WTC11 (cell line): ENCODE measurements around the gene EIF3I. TPM values are rescaled to one million over a fixed set of nuclear protein-coding genes. Genes with fewer than 3 reads are reported as not detected.

Experiments
- ATAC-seq: fragments of 200-7000 bp; cut with Tn5 transposase; 2 replicates; pipeline ENCODE4 v1.10.0; 2021; ENCODE audit warnings: mild to moderate bottlenecking, moderate library complexity
- CTCF ChIA-PET: fragments of 300-600 bp; sonication (Branson Sonifier 250); formaldehyde crosslinking; loops from one replicate; lab custom pipeline; 2021; ENCODE audit warnings: antibody characterized with exemption; lab: Charles Lee
- POLR2A ChIA-PET: fragments of 350-600 bp; sonication (Branson Sonifier 250); formaldehyde crosslinking; loops from one replicate; lab custom pipeline; 2021; ENCODE audit warnings: antibody characterized with exemption; lab: Charles Lee
- DNase-seq: peaks from one replicate; pipeline ENCODE4 v3.0.0; 2021; ENCODE audit warnings: low spot score
- H3K27ac Mint-ChIP-seq: 2 replicates; pipeline ENCODE4 v1.8.0; 2021; ENCODE audit warnings: mixed read lengths
- H3K27me3 Mint-ChIP-seq: 2 replicates; pipeline ENCODE4 v1.8.0; 2021; ENCODE audit warnings: low read depth, mild to moderate bottlenecking, moderate library complexity, mixed read lengths
- H3K36me3 Mint-ChIP-seq: 2 replicates; pipeline ENCODE4 v1.8.0; 2021; ENCODE audit warnings: mixed read lengths
- H3K4me1 Mint-ChIP-seq: 2 replicates; pipeline ENCODE4 v1.8.0; 2022; ENCODE audit warnings: mixed read lengths
- H3K4me3 Mint-ChIP-seq: 2 replicates; pipeline ENCODE4 v1.8.0; 2021; ENCODE audit warnings: mild to moderate bottlenecking, moderate library complexity, mixed read lengths
- H3K9me3 Mint-ChIP-seq: 2 replicates; pipeline ENCODE4 v1.8.0; 2021; ENCODE audit warnings: mixed read lengths
- ARID4B ChIP-seq: sonication (generic); formaldehyde crosslinking; IDR thresholded peaks from 2 replicates; pipeline ENCODE4 v1.8.0; 2023; ENCODE audit warnings: missing genetic modification reagents, mild to moderate bottlenecking, borderline replicate concordance
- E2F1 ChIP-seq: sonication (generic); formaldehyde crosslinking; IDR thresholded peaks from 2 replicates; pipeline ENCODE4 v1.8.0; 2022; ENCODE audit warnings: mild to moderate bottlenecking, missing genetic modification reagents
- E2F5 ChIP-seq: sonication (generic); formaldehyde crosslinking; IDR thresholded peaks from 2 replicates; pipeline ENCODE4 v1.8.1; 2022; ENCODE audit warnings: mild to moderate bottlenecking, moderate library complexity, missing genetic modification reagents
- ETV6 ChIP-seq: sonication (generic); formaldehyde crosslinking; IDR thresholded peaks from 2 replicates; pipeline ENCODE4 v1.8.1; 2022; ENCODE audit warnings: mild to moderate bottlenecking, missing genetic modification reagents
- FOXP1 ChIP-seq: sonication (generic); formaldehyde crosslinking; IDR thresholded peaks from 2 replicates; pipeline ENCODE4 v1.8.0; 2022; ENCODE audit warnings: missing genetic modification reagents, mild to moderate bottlenecking, moderate library complexity, borderline replicate concordance
- GABPB1 ChIP-seq: sonication (generic); formaldehyde crosslinking; IDR thresholded peaks from 2 replicates; pipeline ENCODE4 v1.8.1; 2023; ENCODE audit warnings: mild to moderate bottlenecking, missing genetic modification reagents
- GTF2I ChIP-seq: fragments of 250-450 bp; sonication (Bioruptor Pico); conservative IDR thresholded peaks from 2 replicates; pipeline ENCODE4 v1.4.0; 2021; ENCODE audit warnings: mild to moderate bottlenecking
- MAX ChIP-seq: sonication (generic); formaldehyde crosslinking; IDR thresholded peaks from 2 replicates; pipeline ENCODE4 v1.8.0; 2022; ENCODE audit warnings: mild to moderate bottlenecking, missing genetic modification reagents
- NR2C2 ChIP-seq: sonication (generic); formaldehyde crosslinking; IDR thresholded peaks from 2 replicates; pipeline ENCODE4 v1.8.0; 2022; ENCODE audit warnings: mild to moderate bottlenecking, missing genetic modification reagents
- RORB ChIP-seq: fragments of 250-450 bp; sonication (Bioruptor Pico); IDR thresholded peaks from 2 replicates; pipeline ENCODE4 v1.9.0; 2021; ENCODE audit warnings: mild to moderate bottlenecking
- SMAD3 ChIP-seq: sonication (generic); formaldehyde crosslinking; IDR thresholded peaks from 2 replicates; pipeline ENCODE4 v1.8.0; 2022; ENCODE audit warnings: missing genetic modification reagents, mild to moderate bottlenecking, borderline replicate concordance
- SP1 ChIP-seq: sonication (generic); formaldehyde crosslinking; conservative IDR thresholded peaks from 2 replicates; pipeline ENCODE4 v1.8.1; 2022; ENCODE audit warnings: missing genetic modification reagents
- TP53 ChIP-seq: sonication (generic); formaldehyde crosslinking; IDR thresholded peaks from 2 replicates; pipeline ENCODE4 v1.8.1; 2023; ENCODE audit warnings: mild to moderate bottlenecking, missing genetic modification reagents
- USF1 ChIP-seq: sonication (generic); formaldehyde crosslinking; IDR thresholded peaks from 2 replicates; pipeline ENCODE4 v1.8.0; 2022; ENCODE audit warnings: mild to moderate bottlenecking, missing genetic modification reagents
- ZNF281 ChIP-seq: sonication (generic); formaldehyde crosslinking; IDR thresholded peaks from 2 replicates; pipeline ENCODE4 v1.8.0; 2023; ENCODE audit warnings: mild to moderate bottlenecking, missing genetic modification reagents
- ZNF671 ChIP-seq: fragments of 250-450 bp; sonication (Bioruptor Pico); IDR thresholded peaks from 2 replicates; pipeline ENCODE4 v1.8.0; 2021; ENCODE audit warnings: mild to moderate bottlenecking
- ZSCAN18 ChIP-seq: fragments of 250-450 bp; sonication (Bioruptor Pico); IDR thresholded peaks from 2 replicates; pipeline ENCODE4 v2.1.2; 2022; ENCODE audit warnings: mild to moderate bottlenecking, moderate library complexity
- total RNA-seq: library from RNA; stranded (reverse); gene quantifications from 3 replicates; pipeline ENCODE4 v1.2.3, GENCODE V29; 2021

EIF3I gene
- total RNA-seq, 1 experiment from 2014 or later, result 237 TPM

GRCh38 chr1:32246888-32247273 is 24.7 kb downstream of the EIF3I start, which contains the start of gene FAM167B:
Gene FAM167B, plus strand, starts transcription at chr1:32247222. Its CDS starts 200 bp downstream, at chr1:32247422.
- peak within 1 kb of the TSS; percentile 48 for H3K27ac Mint-ChIP-seq
- H3K4me3 Mint-ChIP-seq, result 0 out of 2 replicates have a peak within 1 kb of the TSS, but pooled peaks have one; percentile 26

GRCh38 chr1:32247452-32247851 is 25.2 kb downstream of the EIF3I start:
- peaks cover 42% of the 10 kb centered on the region for H3K4me1 Mint-ChIP-seq
- no peaks in the 10 kb centered on the region for H3K9me3 Mint-ChIP-seq
- H3K27me3 Mint-ChIP-seq, result peaks cover 4% of the 10 kb centered on the region
- no peak overlapping the region for H3K4me3 Mint-ChIP-seq
- ChIA-PET POLR2A (interaction anchor here (0.6 to 2.2 kb wide), 4 partner anchors 23 to 89 kb away, joined by 4 to 11 read pairs (median 6); partner anchors contain the start of genes CCDC28B and MARCKSL1), CTCF (interaction anchor here (1.1 to 6.1 kb wide), 12 partner anchors 9 to 154 kb away, joined by 4 to 75 read pairs (median 12); partner anchors contain the start of genes BSDC1, EIF3I and TMEM234)
- no peaks in the 10 kb centered on the region for H3K36me3 Mint-ChIP-seq
- ATAC-seq (no peak), DNase-seq (no peak)
- TF ChIP-seq ZNF671 (CRISPR knock-in tag), result no peak
- TF ChIP-seq ARID4B, result 0 out of 2 replicates have a peak, but pooled peaks have one; percentile 12
- TF ChIP-seq E2F1 (CRISPR knock-in tag), result 0 out of 2 replicates have a peak, but pooled peaks have one; percentile 22
- TF ChIP-seq, all 79 proteins: peak for 2
- H3K27ac Mint-ChIP-seq, result no peak overlapping the region

More at GRCh38 chr1:32246888-32247273, 24.7 kb downstream of the EIF3I start, which contains the start of gene FAM167B:
- Mint-ChIP-seq H3K4me1 (peaks cover 42% of the 10 kb centered on the region), H3K9me3 (no peaks in the 10 kb centered on the region), H3K27me3 (peaks cover 4% of the 10 kb centered on the region), H3K36me3 (no peaks in the 10 kb centered on the region)
- POLR2A ChIA-PET, result interaction anchor here (0.6 kb wide), 1 partner anchor 24 kb away, joined by 5 read pairs; no protein-coding TSS in a partner anchor
- ATAC-seq (no peak), DNase-seq (no peak)
- TF ChIP-seq FOXP1 (no peak), USF1 (no peak), RORB (no peak), ZSCAN18 (CRISPR knock-in tag) (no peak), TP53 (CRISPR knock-in tag) (no peak)
- CTCF ChIA-PET, result interaction anchor here (2.5 to 6.1 kb wide), 3 partner anchors 12 to 70 kb away, joined by 11 to 69 read pairs (median 22); no protein-coding TSS in a partner anchor

GRCh38 chr1:32247983-32248889 is 26.0 kb downstream of the EIF3I start:
- H3K36me3 Mint-ChIP-seq, result no peaks in the 10 kb centered on the region
- H3K27me3 Mint-ChIP-seq, result peaks cover 4% of the 10 kb centered on the region
- ATAC-seq, result peak; percentile 85
- DNase-seq, result peak; percentile 96
- H3K4me3 Mint-ChIP-seq, result peak overlapping the region; percentile 57
- peaks cover 40% of the 10 kb centered on the region for H3K4me1 Mint-ChIP-seq
- peak overlapping the region; percentile 53 for H3K27ac Mint-ChIP-seq
- POLR2A ChIA-PET, result interaction anchor here (0.6 to 3.2 kb wide), 15 partner anchors 8 to 163 kb away, joined by 3 to 30 read pairs (median 5); partner anchors contain the start of genes CCDC28B, IQCC, KPNA6 and MARCKSL1
- no peaks in the 10 kb centered on the region for H3K9me3 Mint-ChIP-seq
- CTCF ChIA-PET, result interaction anchor here (0.5 to 6.1 kb wide), 51 partner anchors 10 to 459 kb away, joined by 3 to 75 read pairs (median 5); partner anchors contain the start of genes BSDC1, CCDC28B, DCDC2B and EIF3I
- 0 out of 2 replicates have a peak, but pooled peaks have one; percentile 49 for TF ChIP-seq E2F5
- no peak for TF ChIP-seq NR2C2 (CRISPR knock-in tag)
- peak; percentile 59; the same call in 1 of the 2 replicates for TF ChIP-seq MAX (CRISPR knock-in tag)
- no peak for TF ChIP-seq GABPB1 (CRISPR knock-in tag)
- peak; percentile 60; the same call in 1 of the 2 replicates for TF ChIP-seq SMAD3 (CRISPR knock-in tag)
- peak; percentile 96 for TF ChIP-seq GTF2I (CRISPR knock-in tag)
- TF ChIP-seq SP1 (CRISPR knock-in tag), result peak; percentile 61; the same call in 1 of the 2 replicates
- TF ChIP-seq ZNF281, result peak; percentile 43
- peak; percentile 52; the same call in 1 of the 2 replicates for TF ChIP-seq ETV6 (CRISPR knock-in tag)
